ENCODE data around the gene PGAM5. TPM values are rescaled to one million over a fixed set of nuclear protein-coding genes. Genes with fewer than 3 reads are reported as not detected.
A peak's percentile ranks its signal among the peaks of the same experiment; 100 is the strongest.

PGAM5 gene
- total and polyA plus RNA-seq, 2 of the 13 experiments (the other 11 are each of a cell fraction or from before 2014, with no cell fraction given) = 18.0 to 77.9 TPM

DNA sequence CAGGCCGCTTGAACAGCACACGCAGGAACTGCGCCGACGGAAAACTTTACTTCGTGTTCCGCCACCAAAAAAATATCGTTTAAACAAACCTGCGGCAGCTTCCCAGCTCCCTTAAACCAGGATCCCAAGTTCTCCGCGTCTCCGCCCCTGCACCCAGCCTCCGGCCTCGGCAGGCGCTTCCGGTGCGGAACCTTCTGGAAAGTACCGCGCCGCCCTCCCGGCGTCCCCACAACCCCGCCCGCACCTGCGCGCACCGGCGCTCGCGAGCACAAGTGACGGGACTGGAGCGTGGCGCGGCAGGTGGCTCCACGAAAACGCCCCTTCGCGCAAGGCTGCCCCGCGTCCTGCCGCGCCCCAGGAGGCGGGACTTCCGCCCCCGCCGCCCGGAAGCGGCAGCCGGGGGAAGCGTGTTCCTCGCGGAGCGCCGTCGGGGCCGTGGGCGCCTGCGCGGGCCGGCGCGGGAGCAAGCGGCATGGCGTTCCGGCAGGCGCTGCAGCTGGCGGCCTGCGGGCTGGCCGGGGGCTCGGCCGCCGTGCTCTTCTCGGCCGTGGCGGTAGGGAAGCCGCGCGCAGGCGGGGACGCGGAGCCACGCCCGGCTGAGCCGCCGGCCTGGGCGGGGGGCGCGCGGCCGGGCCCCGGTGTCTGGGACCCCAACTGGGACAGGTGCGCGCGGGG is at the start of gene PGAM5 (continued):
- TF ChIP-seq, protein P1, sequence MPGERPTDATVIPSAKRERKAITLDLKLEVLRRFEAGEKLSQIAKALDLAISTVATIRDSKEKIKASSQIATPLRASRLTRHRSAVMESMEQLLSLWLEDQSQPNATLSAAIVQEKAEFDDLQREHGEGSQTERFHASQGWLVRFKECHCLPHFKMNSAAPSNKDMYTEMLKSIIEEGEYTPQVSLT (CRISPR knock-in tag; IDR thresholded peaks at IDR 0.05; ENCODE audit: borderline replicate concordance, low read depth) = no peak; the same call in 1 of the 2 replicates
- TF ChIP-seq PPARG (CRISPR knock-in tag; conservative IDR thresholded peaks at IDR 0.05) (peak; percentile 62), LCORL (IDR thresholded peaks at IDR 0.05) (no peak), LCORL (CRISPR knock-in tag; IDR thresholded peaks at IDR 0.05) (no peak), TOPORS (CRISPR knock-in tag; IDR thresholded peaks at IDR 0.05) (peak; percentile 95), ZNF253 (CRISPR knock-in tag; IDR thresholded peaks at IDR 0.05; ENCODE audit: borderline replicate concordance) (peak; percentile 96), POLR2G (IDR thresholded peaks at IDR 0.05; ENCODE audit: low read depth, low read length) (peak; percentile 85), ZNF562 (CRISPR knock-in tag; IDR thresholded peaks at IDR 0.05; ENCODE audit: borderline replicate concordance) (no peak), TEAD2 (CRISPR knock-in tag; IDR thresholded peaks at IDR 0.05) (no peak), SAFB2 (CRISPR knock-in tag; IDR thresholded peaks at IDR 0.05; ENCODE audit: borderline replicate concordance, low read depth) (peak; percentile 92; the same call in 1 of the 2 replicates), CAMTA2 (CRISPR knock-in tag; IDR thresholded peaks at IDR 0.05; ENCODE audit: borderline replicate concordance) (no peak), ZBTB42 (CRISPR knock-in tag; IDR thresholded peaks at IDR 0.05) (no peak), KLF12 (CRISPR knock-in tag; IDR thresholded peaks at IDR 0.05; ENCODE audit: borderline replicate concordance) (peak; percentile 91), ZBTB7B (CRISPR knock-in tag; IDR thresholded peaks at IDR 0.05) (peak; percentile 86), CBX1 (IDR thresholded peaks at IDR 0.05; ENCODE audit: low read depth) (no peak), ZNF678 (CRISPR knock-in tag; IDR thresholded peaks at IDR 0.05) (peak; percentile 84; the same call in 1 of the 2 replicates), ZFP37 (CRISPR knock-in tag; IDR thresholded peaks at IDR 0.05; ENCODE audit: borderline replicate concordance) (no peak), NR2F6 (IDR thresholded peaks at IDR 0.05) (no peak), NR2F6 (CRISPR knock-in tag; IDR thresholded peaks at IDR 0.05) (peak; percentile 56; the same call in 1 of the 2 replicates)
- TF ChIP-seq, protein P2, sequence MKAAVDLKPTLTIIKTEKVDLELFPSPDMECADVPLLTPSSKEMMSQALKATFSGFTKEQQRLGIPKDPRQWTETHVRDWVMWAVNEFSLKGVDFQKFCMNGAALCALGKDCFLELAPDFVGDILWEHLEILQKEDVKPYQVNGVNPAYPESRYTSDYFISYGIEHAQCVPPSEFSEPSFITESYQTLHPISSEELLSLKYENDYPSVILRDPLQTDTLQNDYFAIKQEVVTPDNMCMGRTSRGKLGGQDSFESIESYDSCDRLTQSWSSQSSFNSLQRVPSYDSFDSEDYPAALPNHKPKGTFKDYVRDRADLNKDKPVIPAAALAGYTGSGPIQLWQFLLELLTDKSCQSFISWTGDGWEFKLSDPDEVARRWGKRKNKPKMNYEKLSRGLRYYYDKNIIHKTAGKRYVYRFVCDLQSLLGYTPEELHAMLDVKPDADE (CRISPR knock-in tag; IDR thresholded peaks at IDR 0.05) = no peak
- TF ChIP-seq, protein P3, sequence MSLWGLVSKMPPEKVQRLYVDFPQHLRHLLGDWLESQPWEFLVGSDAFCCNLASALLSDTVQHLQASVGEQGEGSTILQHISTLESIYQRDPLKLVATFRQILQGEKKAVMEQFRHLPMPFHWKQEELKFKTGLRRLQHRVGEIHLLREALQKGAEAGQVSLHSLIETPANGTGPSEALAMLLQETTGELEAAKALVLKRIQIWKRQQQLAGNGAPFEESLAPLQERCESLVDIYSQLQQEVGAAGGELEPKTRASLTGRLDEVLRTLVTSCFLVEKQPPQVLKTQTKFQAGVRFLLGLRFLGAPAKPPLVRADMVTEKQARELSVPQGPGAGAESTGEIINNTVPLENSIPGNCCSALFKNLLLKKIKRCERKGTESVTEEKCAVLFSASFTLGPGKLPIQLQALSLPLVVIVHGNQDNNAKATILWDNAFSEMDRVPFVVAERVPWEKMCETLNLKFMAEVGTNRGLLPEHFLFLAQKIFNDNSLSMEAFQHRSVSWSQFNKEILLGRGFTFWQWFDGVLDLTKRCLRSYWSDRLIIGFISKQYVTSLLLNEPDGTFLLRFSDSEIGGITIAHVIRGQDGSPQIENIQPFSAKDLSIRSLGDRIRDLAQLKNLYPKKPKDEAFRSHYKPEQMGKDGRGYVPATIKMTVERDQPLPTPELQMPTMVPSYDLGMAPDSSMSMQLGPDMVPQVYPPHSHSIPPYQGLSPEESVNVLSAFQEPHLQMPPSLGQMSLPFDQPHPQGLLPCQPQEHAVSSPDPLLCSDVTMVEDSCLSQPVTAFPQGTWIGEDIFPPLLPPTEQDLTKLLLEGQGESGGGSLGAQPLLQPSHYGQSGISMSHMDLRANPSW (CRISPR knock-in tag; IDR thresholded peaks at IDR 0.05; ENCODE audit: borderline replicate concordance) = no peak
- TF ChIP-seq, protein P4, sequence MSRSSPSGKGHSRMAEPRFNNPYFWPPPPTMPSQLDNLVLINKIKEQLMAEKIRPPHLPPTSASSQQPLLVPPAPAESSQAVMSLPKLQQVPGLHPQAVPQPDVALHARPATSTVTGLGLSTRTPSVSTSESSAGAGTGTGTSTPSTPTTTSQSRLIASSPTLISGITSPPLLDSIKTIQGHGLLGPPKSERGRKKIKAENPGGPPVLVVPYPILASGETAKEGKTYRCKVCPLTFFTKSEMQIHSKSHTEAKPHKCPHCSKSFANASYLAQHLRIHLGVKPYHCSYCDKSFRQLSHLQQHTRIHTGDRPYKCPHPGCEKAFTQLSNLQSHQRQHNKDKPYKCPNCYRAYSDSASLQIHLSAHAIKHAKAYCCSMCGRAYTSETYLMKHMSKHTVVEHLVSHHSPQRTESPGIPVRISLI (CRISPR knock-in tag; IDR thresholded peaks at IDR 0.05; ENCODE audit: borderline replicate concordance) = no peak
- TF ChIP-seq, protein P5, sequence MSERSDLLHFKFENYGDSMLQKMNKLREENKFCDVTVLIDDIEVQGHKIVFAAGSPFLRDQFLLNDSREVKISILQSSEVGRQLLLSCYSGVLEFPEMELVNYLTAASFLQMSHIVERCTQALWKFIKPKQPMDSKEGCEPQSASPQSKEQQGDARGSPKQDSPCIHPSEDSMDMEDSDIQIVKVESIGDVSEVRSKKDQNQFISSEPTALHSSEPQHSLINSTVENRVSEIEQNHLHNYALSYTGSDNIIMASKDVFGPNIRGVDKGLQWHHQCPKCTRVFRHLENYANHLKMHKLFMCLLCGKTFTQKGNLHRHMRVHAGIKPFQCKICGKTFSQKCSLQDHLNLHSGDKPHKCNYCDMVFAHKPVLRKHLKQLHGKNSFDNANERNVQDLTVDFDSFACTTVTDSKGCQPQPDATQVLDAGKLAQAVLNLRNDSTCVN (CRISPR knock-in tag; IDR thresholded peaks at IDR 0.05; ENCODE audit: borderline replicate concordance) = peak; percentile 51; the same call in 1 of the 2 replicates
- TF ChIP-seq, protein P6, sequence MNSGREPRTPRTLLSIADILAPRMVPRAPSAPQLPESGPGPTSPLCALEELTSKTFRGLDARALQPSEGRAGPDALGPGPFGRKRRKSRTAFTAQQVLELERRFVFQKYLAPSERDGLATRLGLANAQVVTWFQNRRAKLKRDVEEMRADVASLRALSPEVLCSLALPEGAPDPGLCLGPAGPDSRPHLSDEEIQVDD (CRISPR knock-in tag; IDR thresholded peaks at IDR 0.05; ENCODE audit: borderline replicate concordance) = no peak
